SK-N-SH treated with all-trans-retinoic acid at 6 μM for 48 hours (cell line): ENCODE data around the gene PLTP.

Experiments
- BACH2 ChIP-seq: fragments of 250-450 bp; sonication (Bioruptor Pico); IDR thresholded peaks from 2 replicates; pipeline ENCODE4 v1.9.0; 2021; ENCODE audit warnings: mild to moderate bottlenecking, borderline replicate concordance
- PATZ1 ChIP-seq: fragments of 250-450 bp; sonication (Bioruptor Pico); IDR thresholded peaks from 2 replicates; pipeline ENCODE4 v1.8.0; 2020; ENCODE audit warnings: mild to moderate bottlenecking, moderate library complexity, borderline replicate concordance
- PPARA ChIP-seq: fragments of 250-450 bp; sonication (Bioruptor Pico); IDR thresholded peaks from 2 replicates; pipeline ENCODE4 v1.5.0; 2020; ENCODE audit warnings: mild to moderate bottlenecking, borderline replicate concordance
- TCF4 ChIP-seq: fragments of 250-450 bp; sonication (Bioruptor Pico); IDR thresholded peaks from 2 replicates; pipeline ENCODE4 v1.8.0; 2021; ENCODE audit warnings: mild to moderate bottlenecking, moderate library complexity, borderline replicate concordance
- ZC3H10 ChIP-seq: fragments of 250-450 bp; sonication (Bioruptor Pico); IDR thresholded peaks from 2 replicates; pipeline ENCODE4 v1.5.1; 2021; ENCODE audit warnings: mild to moderate bottlenecking, moderate library complexity
- ZFP3 ChIP-seq: fragments of 250-450 bp; sonication (Bioruptor Pico); IDR thresholded peaks from 2 replicates; pipeline ENCODE4 v1.5.0; 2020; ENCODE audit warnings: mild to moderate bottlenecking, moderate library complexity
- ZFP30 ChIP-seq: fragments of 450-650 bp; formaldehyde crosslinking; IDR thresholded peaks from 2 replicates; pipeline ENCODE4 v1.5.0; 2022; ENCODE audit warnings: mild to moderate bottlenecking, moderate library complexity
- ZNF8 ChIP-seq: fragments of 450-650 bp; formaldehyde crosslinking; IDR thresholded peaks from 2 replicates; pipeline ENCODE4 v1.5.0; 2020; ENCODE audit warnings: mild to moderate bottlenecking, moderate library complexity
- TF ChIP-seq, protein P1 (sequence below): fragments of 250-450 bp; sonication (Bioruptor Pico); IDR thresholded peaks from 2 replicates; pipeline ENCODE4 v1.8.0; 2021; ENCODE audit warnings: low read depth, mild to moderate bottlenecking, moderate library complexity, borderline replicate concordance
- TF ChIP-seq, protein P2 (sequence below): fragments of 250-450 bp; sonication (Bioruptor Pico); IDR thresholded peaks from 2 replicates; pipeline ENCODE4 v1.5.1; 2020; ENCODE audit warnings: low read depth, mild to moderate bottlenecking, moderate library complexity
- TF ChIP-seq, protein P3 (sequence below): fragments of 250-450 bp; sonication (Bioruptor Pico); IDR thresholded peaks from 2 replicates; pipeline ENCODE4 v1.5.0; 2020; ENCODE audit warnings: mild to moderate bottlenecking, moderate library complexity

DNA sequence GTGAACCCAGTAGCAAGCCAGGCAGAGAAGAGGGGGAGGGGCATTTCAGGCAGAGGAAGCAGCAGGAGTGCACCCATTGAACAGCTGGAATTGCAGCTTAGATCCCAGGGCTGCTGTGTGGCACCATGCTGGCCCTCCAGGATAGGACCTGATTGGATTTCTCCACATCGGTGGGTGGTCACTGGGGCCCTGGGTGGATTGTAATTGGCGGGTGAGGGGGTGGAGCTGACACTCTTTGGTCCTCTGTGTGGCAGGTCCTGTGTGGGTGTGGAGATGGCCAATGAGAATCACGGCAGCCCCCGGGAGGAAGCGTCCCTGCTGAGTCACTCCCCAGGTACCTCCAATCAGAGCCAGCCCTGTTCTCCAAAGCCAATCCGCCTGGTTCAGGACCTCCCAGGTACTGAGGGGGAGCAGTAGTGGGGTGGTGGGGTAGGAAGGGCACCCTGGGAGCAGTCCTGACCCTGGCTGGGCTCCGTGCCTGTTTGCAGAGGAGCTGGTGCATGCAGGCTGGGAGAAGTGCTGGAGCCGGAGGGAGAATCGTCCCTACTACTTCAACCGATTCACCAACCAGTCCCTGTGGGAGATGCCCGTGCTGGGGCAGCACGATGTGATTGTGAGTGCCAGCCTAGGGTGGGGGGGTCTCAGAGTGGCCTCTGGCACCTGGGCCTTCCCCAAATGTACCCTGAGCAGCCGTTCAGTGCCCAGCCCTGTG lies 26.9 kb upstream of the PLTP start:
- TF ChIP-seq ZFP3 (CRISPR knock-in tag), result no peak
- TF ChIP-seq, protein P1, sequence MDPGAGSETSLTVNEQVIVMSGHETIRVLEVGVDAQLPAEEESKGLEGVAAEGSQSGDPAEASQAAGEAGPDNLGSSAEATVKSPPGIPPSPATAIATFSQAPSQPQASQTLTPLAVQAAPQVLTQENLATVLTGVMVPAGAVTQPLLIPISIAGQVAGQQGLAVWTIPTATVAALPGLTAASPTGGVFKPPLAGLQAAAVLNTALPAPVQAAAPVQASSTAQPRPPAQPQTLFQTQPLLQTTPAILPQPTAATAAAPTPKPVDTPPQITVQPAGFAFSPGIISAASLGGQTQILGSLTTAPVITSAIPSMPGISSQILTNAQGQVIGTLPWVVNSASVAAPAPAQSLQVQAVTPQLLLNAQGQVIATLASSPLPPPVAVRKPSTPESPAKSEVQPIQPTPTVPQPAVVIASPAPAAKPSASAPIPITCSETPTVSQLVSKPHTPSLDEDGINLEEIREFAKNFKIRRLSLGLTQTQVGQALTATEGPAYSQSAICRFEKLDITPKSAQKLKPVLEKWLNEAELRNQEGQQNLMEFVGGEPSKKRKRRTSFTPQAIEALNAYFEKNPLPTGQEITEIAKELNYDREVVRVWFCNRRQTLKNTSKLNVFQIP (CRISPR knock-in tag), result no peak
- TF ChIP-seq ZC3H10 (CRISPR knock-in tag), result no peak
- TF ChIP-seq, protein P2, sequence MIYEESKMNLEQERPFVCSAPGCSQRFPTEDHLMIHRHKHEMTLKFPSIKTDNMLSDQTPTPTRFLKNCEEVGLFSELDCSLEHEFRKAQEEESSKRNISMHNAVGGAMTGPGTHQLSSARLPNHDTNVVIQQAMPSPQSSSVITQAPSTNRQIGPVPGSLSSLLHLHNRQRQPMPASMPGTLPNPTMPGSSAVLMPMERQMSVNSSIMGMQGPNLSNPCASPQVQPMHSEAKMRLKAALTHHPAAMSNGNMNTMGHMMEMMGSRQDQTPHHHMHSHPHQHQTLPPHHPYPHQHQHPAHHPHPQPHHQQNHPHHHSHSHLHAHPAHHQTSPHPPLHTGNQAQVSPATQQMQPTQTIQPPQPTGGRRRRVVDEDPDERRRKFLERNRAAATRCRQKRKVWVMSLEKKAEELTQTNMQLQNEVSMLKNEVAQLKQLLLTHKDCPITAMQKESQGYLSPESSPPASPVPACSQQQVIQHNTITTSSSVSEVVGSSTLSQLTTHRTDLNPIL, result no peak
- TF ChIP-seq ZNF8 (CRISPR knock-in tag), result no peak
- TF ChIP-seq PPARA (CRISPR knock-in tag), result no peak
- TF ChIP-seq BACH2 (CRISPR knock-in tag), result no peak
- TF ChIP-seq TCF4 (CRISPR knock-in tag), result no peak
- TF ChIP-seq, protein P3, sequence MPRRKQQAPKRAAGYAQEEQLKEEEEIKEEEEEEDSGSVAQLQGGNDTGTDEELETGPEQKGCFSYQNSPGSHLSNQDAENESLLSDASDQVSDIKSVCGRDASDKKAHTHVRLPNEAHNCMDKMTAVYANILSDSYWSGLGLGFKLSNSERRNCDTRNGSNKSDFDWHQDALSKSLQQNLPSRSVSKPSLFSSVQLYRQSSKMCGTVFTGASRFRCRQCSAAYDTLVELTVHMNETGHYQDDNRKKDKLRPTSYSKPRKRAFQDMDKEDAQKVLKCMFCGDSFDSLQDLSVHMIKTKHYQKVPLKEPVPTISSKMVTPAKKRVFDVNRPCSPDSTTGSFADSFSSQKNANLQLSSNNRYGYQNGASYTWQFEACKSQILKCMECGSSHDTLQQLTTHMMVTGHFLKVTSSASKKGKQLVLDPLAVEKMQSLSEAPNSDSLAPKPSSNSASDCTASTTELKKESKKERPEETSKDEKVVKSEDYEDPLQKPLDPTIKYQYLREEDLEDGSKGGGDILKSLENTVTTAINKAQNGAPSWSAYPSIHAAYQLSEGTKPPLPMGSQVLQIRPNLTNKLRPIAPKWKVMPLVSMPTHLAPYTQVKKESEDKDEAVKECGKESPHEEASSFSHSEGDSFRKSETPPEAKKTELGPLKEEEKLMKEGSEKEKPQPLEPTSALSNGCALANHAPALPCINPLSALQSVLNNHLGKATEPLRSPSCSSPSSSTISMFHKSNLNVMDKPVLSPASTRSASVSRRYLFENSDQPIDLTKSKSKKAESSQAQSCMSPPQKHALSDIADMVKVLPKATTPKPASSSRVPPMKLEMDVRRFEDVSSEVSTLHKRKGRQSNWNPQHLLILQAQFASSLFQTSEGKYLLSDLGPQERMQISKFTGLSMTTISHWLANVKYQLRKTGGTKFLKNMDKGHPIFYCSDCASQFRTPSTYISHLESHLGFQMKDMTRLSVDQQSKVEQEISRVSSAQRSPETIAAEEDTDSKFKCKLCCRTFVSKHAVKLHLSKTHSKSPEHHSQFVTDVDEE, result no peak
- no peak for TF ChIP-seq ZFP30 (CRISPR knock-in tag)
- TF ChIP-seq PATZ1 (CRISPR knock-in tag), result no peak
